ENCODE results near the gene ARHGEF17. TPM values are rescaled to one million over a fixed set of nuclear protein-coding genes. Genes with fewer than 3 reads are reported as not detected.

ARHGEF17 gene
- total and polyA plus RNA-seq, 4 donors: 2.6 to 12.6 (median 5.7) TPM

- H3K9ac ChIP-seq (ENCODE audit: low read depth in 1 of 2, low read length in 2 of 2): no peak overlapping the region
- H3K27ac ChIP-seq (ENCODE audit: low read depth in 1 of 2, low read length in 2 of 2): no peak overlapping the region
- 88% methylated on average over 7 of the region's 7 CpGs for WGBS
- H3K4me1 ChIP-seq (ENCODE audit: control insufficient read depth in 4 of 4, insufficient read depth in 4 of 4, low read length in 3 of 4): peaks cover 0 to 3% (median 0%) of the 10 kb centered on the region in 4 donors
- H3K4me3 ChIP-seq (ENCODE audit: low read depth in 1 of 3, low read length in 3 of 3): no peak overlapping the region
- H3K9me3 ChIP-seq (ENCODE audit: control insufficient read depth in 4 of 4, low read length in 3 of 4): no peaks in the 10 kb centered on the region
- H3K36me3 ChIP-seq (ENCODE audit: control insufficient read depth in 4 of 4, insufficient read depth in 3 of 4, low read depth in 1 of 4, low read length in 3 of 4): no peaks in the 10 kb centered on the region
- H3K27me3 ChIP-seq (ENCODE audit: control insufficient read depth in 4 of 4, insufficient read depth in 4 of 4, low read length in 3 of 4): no peaks in the 10 kb centered on the region
- no peak for DNase-seq (ENCODE audit: low spot score)
- no peak for TF ChIP-seq HNF4A (conservative IDR thresholded peaks at IDR 0.05)
- TF ChIP-seq SP1 (IDR thresholded peaks at IDR 0.05): no peak
- no peak for TF ChIP-seq RAD21 (IDR thresholded peaks at IDR 0.05)
- no peak for TF ChIP-seq MAX (IDR thresholded peaks at IDR 0.05)
- no peak for TF ChIP-seq FOXA2 (IDR thresholded peaks at IDR 0.05)
- TF ChIP-seq ZBTB33 (IDR thresholded peaks at IDR 0.05): no peak
- TF ChIP-seq GABPA (IDR thresholded peaks at IDR 0.05 in 1 of 2, conservative IDR thresholded peaks at IDR 0.05 in 1 of 2): no peak
- TF ChIP-seq ATF3 (IDR thresholded peaks at IDR 0.05): no peak
- no peak for TF ChIP-seq CTCF (IDR thresholded peaks at IDR 0.05; ENCODE audit: low read depth, low read length, missing input control)
- TF ChIP-seq FOXA1 (IDR thresholded peaks at IDR 0.05): no peak
- no peak for TF ChIP-seq YY1 (IDR thresholded peaks at IDR 0.05)
- TF ChIP-seq RXRA (IDR thresholded peaks at IDR 0.05): no peak
- TF ChIP-seq JUND (IDR thresholded peaks at IDR 0.05): no peak
- TF ChIP-seq REST (IDR thresholded peaks at IDR 0.05): no peak
- no peak for TF ChIP-seq EGR1 (IDR thresholded peaks at IDR 0.05; ENCODE audit: low read depth in 2 of 2)
- no peak for TF ChIP-seq TAF1 (conservative IDR thresholded peaks at IDR 0.05)
- no peak for TF ChIP-seq NR2F2 (IDR thresholded peaks at IDR 0.05)
These were observed 84.9 kb downstream of the ARHGEF17 start for GRCh38 chr11:73393011-73393380.

All from liver (tissue), 9 donors.